Ovary (tissue), 9 donors: ENCODE measurements around the gene NCMAP. TPM values are rescaled to one million over a fixed set of nuclear protein-coding genes. Genes with fewer than 3 reads are reported as not detected.

Experiments used
- DNase-seq, 5 donors: peaks; one replicate each; pipeline ENCODE4 v3.0.0-alpha.2; 2019 to 2020
- H3K27ac ChIP-seq, 2 donors: fragments of 200-600 bp; one replicate each; pipeline versions ENCODE4 v1.5.1 to v1.8.0; 2019 to 2022
- H3K27me3 ChIP-seq: fragments of 200-600 bp; one replicate; pipeline ENCODE4 v1.8.0; 2022
- H3K36me3 ChIP-seq: fragments of 200-600 bp; sonication (generic); one replicate; pipeline ENCODE4 v1.5.1; 2019
- H3K4me1 ChIP-seq: one replicate; pipeline ENCODE4 v1.8.1; 2013; ENCODE audit warnings: mild to moderate bottlenecking, moderate library complexity; ENCODE audit not compliant: insufficient read depth
- H3K4me3 ChIP-seq: fragments of 200-600 bp; sonication (generic); one replicate; pipeline ENCODE4 v1.5.1; 2017
- H3K9me3 ChIP-seq, 2 donors: fragments of 200-600 bp in 1 of 2; sonication (generic) in 1 of 2; one replicate each; pipeline versions ENCODE4 v1.5.1 to v1.8.1; 2013 to 2019; ENCODE audit warnings: mild to moderate bottlenecking in 1 of 2, moderate library complexity in 1 of 2
- EP300 ChIP-seq: sonication (generic); formaldehyde crosslinking; IDR thresholded peaks from one replicate; pipeline ENCODE4 v1.6.1; 2017; ENCODE audit warnings: antibody characterized with exemption
- POLR2A ChIP-seq: fragments of 450-650 bp; IDR thresholded peaks from one replicate; pipeline ENCODE4 v1.6.1; 2017; ENCODE audit warnings: antibody characterized with exemption, mild to moderate bottlenecking, moderate library complexity
- WGBS, 3 donors: extraction: QIAGEN DNeasy Blood & Tissue Kit in 1 of 3; methylation state at CpG; one replicate each; pipeline versions ENCODE4 v1.1.5 to v1.1.7; 2013 to 2017; 5-methylcytosine and 5-hydroxymethylcytosine counted together
- intact Hi-C, 4 donors: fragments of 100-400 bp; cut with DNase I; formaldehyde crosslinking; loops; one replicate each; pipeline versions ENCODE4 v1.11.0 to v1.15.1; 2022 to 2023
- polyA plus RNA-seq, 2 donors: library from polyadenylated mRNA; stranded (reverse); fragments of 200-250 nt in 1 of 2; fragments of 350-450 nt in 1 of 2; fragmentation: Illumina TruSeq in 1 of 2; extraction: RNeasy Lipid Tissue Mini Kit (QIAGEN cat#74804) in 1 of 2; gene quantifications; one replicate each; pipeline ENCODE4 v1.2.3, GENCODE V29; 2013 to 2014
- total RNA-seq, 7 donors: library from RNA; depleted of rRNA in 2 of 7; stranded (reverse); fragments of >200 nt in 2 of 7; fragmentation: NEBNext Ultra II Directional in 3 of 7; extraction: Animal tissue kit (Norgen Biotek cat#: 25700) in 3 of 7; gene quantifications; one replicate each; pipeline versions ENCODE4 v1.1.0 to v1.2.4, GENCODE V29; 2016 to 2023
- TF ChIP-seq, protein P1 (sequence below), 3 donors: fragments of 450-650 bp in 2 of 3; fragments of 200-600 bp in 1 of 3; IDR thresholded peaks; one replicate each; pipeline versions ENCODE4 v1.5.1 to v1.8.0; 2016 to 2022; ENCODE audit warnings: antibody characterized with exemption in 3 of 3, mild to moderate bottlenecking in 1 of 3
- donor health status: DM: no; HTN: no; CAD: no; lungs with moderate emphysema.
- donor health status: DM: no; HTN: no; CAD: no.
- donor health status: Bipolar disorder and iron deficiency.
- donor health status: DM: yes; HTN: yes; CAD: no.
- donor health status: DM: no; HTN: no; CAD: no.
- donor health status: DM: yes; HTN: yes; CAD: no.

Gene NCMAP
- total and polyA plus RNA-seq, 9 donors: 0.01 to 0.83 (median 0.40) TPM; not detected in 2

DNA sequence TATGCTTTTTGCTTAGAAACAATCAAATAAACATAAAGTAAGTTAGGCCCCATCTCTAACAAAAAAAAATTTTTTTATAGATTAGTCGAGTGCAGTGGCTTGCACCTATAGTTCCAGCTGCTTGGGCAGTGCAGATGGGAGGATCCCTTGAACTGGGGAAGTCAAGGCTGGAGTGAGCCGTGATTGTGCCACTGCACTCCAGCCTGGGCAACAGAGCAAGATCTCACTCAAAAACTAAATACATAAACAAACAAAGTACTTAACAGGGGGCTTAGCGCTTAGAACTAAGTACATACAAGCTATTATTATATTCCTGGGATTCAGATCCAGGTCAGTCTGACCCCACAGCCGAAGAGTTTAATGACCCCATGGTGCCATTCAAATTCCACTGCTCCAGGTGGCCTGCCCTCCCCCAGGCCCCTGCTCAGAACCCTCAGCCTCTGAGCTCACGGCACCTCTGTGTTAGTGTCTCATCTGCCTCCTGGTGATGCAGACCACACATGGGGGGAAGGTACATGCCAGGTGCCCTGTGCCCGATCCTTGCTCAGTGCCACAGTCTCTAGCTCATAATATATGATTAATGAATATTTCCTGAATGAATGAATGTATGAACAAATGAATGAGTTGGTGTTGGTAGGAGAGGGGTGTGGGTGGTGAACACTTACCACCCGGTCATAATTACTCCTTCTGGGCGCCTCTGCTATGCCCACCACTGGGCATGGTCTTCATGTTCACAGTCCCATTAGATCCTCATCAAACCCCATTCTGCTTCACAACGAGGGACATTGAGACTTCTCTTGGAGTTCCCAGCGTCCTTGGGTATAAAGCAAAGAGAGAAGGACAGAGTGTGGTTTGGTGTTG lies 14.6 kb downstream of the NCMAP start:
- Histone ChIP-seq H3K4me3 (no peak overlapping the region), H3K27ac (no peak overlapping the region), H3K36me3 (no peaks in the 10 kb centered on the region), H3K9me3 (no peaks in the 10 kb centered on the region), H3K27me3 (no peaks in the 10 kb centered on the region), H3K4me1 (no peaks in the 10 kb centered on the region)
- no peak for TF ChIP-seq EP300
- no peak for TF ChIP-seq POLR2A
- TF ChIP-seq, protein P1, sequence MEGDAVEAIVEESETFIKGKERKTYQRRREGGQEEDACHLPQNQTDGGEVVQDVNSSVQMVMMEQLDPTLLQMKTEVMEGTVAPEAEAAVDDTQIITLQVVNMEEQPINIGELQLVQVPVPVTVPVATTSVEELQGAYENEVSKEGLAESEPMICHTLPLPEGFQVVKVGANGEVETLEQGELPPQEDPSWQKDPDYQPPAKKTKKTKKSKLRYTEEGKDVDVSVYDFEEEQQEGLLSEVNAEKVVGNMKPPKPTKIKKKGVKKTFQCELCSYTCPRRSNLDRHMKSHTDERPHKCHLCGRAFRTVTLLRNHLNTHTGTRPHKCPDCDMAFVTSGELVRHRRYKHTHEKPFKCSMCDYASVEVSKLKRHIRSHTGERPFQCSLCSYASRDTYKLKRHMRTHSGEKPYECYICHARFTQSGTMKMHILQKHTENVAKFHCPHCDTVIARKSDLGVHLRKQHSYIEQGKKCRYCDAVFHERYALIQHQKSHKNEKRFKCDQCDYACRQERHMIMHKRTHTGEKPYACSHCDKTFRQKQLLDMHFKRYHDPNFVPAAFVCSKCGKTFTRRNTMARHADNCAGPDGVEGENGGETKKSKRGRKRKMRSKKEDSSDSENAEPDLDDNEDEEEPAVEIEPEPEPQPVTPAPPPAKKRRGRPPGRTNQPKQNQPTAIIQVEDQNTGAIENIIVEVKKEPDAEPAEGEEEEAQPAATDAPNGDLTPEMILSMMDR (IDR thresholded peaks at IDR 0.05): no peak
- intact Hi-C loops: no loop called here
- DNase-seq: no peak
- WGBS, 3 donors: 56 to 65% (median 57%) methylated on average over 10 of the region's 10 CpGs

DNA sequence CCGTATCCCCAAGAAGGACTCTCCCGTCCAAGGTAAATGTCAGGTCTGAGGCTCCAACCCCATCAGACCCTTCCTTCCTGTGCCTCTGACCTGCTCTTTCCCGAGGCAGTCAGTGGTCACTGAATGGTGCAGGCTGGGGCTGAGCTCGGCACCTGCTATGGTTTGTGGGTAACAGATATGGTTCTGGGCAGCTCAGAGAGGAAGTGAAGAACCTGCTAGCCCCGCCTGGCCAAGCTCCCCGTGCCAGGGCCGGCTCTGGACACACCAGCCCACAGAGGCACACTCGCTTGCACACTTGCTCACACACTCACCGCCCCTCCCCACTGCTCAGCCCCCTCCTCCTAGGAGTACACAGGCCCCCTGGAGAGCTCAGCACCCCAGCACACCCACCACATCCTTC lies 16.4 kb downstream of the NCMAP start:
- intact Hi-C loops: no loop called here
- WGBS, 3 donors: 84 to 87% (median 85%) methylated on average over 9 of the region's 9 CpGs

DNA sequence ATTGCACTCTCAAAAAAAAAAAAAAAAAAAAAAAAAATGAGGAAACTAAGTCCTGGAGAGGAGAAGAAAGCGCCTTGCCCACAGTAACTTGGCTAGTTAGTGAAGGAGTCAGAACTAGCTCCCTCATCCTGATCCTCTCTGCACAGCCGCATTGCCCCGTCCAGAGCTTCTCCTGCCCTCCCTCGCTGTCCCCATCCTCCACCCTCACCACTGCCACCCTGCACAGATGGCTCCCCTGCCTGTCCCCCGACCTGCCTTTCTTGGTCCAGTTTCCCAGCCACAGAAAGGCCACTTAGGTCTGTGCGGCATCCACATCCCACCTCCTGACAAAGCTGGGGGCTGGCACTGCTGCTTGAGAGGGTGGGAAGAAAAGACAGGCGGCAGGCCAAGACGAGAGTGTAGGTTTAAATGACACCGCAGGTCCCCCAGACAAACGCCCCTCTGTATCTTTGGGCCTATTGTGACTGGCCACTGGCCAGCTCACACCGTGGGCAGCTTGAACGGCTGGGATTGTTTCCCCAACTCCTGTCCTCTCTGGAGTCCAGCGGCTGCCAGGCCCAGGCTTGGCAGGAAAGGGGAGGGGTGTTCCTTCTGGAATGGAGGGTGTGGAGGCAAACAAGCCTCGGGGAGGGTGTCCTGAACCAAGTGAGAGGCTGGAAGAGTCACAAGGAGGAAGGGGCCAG lies 20.2 kb downstream of the NCMAP start:
- TF ChIP-seq EP300 (no peak), POLR2A (no peak)
- TF ChIP-seq, protein P1 (IDR thresholded peaks at IDR 0.05): no peak
- H3K9me3 ChIP-seq: no peaks in the 10 kb centered on the region
- no peak for DNase-seq
- no peak overlapping the region for H3K27ac ChIP-seq
- H3K4me3 ChIP-seq: no peak overlapping the region
- H3K27me3 ChIP-seq: no peaks in the 10 kb centered on the region
- H3K36me3 ChIP-seq: no peaks in the 10 kb centered on the region
- 44 to 52% (median 49%) methylated on average over 14 of the region's 14 CpGs for WGBS, 3 donors
- H3K4me1 ChIP-seq: no peaks in the 10 kb centered on the region
- intact Hi-C loops: no loop called here

More for the DNA sequence above, 16.4 kb downstream of the NCMAP start:
- DNase-seq: no peak
- Histone ChIP-seq H3K27me3 (no peaks in the 10 kb centered on the region), H3K4me3 (no peak overlapping the region), H3K27ac (no peak overlapping the region), H3K4me1 (no peaks in the 10 kb centered on the region), H3K9me3 (no peaks in the 10 kb centered on the region), H3K36me3 (no peaks in the 10 kb centered on the region)
- no peak for TF ChIP-seq POLR2A
- no peak for TF ChIP-seq EP300
- TF ChIP-seq, protein P1 (IDR thresholded peaks at IDR 0.05): no peak

DNA sequence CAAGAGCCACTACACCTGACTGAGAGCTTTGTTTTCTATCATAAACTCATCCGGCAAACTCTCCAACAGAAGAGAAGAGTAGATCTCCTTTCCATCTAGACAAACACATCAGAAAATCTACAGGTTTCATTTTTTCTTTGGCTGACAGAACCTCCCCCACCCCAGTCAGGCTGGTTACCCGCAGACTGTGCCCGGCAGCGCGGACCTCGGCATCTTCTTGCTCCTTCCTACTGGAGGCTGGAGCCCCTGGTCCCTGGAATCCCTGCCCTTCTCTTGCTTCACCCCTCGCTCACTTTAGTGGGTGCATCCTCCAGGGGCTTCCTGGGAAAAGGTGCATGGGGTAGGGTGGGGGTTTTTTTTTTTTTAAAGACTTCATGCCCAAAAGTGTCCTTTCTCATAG lies 23.0 kb downstream of the NCMAP start:
- no peak for TF ChIP-seq POLR2A
- TF ChIP-seq, protein P1 (IDR thresholded peaks at IDR 0.05): no peak
- TF ChIP-seq EP300: no peak
- DNase-seq: no peak
- no peaks in the 10 kb centered on the region for H3K27me3 ChIP-seq
- WGBS, 3 donors: 93 to 97% (median 96%) methylated on average over 6 to 7 of the region's 7 CpGs
- no peak overlapping the region for H3K4me3 ChIP-seq
- H3K4me1 ChIP-seq: no peaks in the 10 kb centered on the region
- no peaks in the 10 kb centered on the region for H3K36me3 ChIP-seq
- H3K9me3 ChIP-seq: no peaks in the 10 kb centered on the region
- intact Hi-C loops: no loop called here
- H3K27ac ChIP-seq: no peak overlapping the region
